ENCODE measurements around the gene TC2N. TPM values are rescaled to one million over a fixed set of nuclear protein-coding genes. Genes with fewer than 3 reads are reported as not detected.

The TC2N gene
- 1.0 and 1.5 TPM in 2 replicates for total RNA-seq

GRCh38 chr14:91867316-91867988 lies at the start of gene TC2N:
Gene TC2N (minus strand): TSS chr14:91867536. CDS start chr14:91813769, 53,767 bp downstream.

GRCh38 chr14:91731986-91732385 lies 135.3 kb downstream of the TC2N start, which contains the start of gene CATSPERB:
Gene CATSPERB (minus strand): TSS chr14:91732086. CDS start chr14:91729479, 2,607 bp downstream.

Other genes starting within 250 kb of the TC2N start
- not detected in 2 replicates for gene CATSPERB, start 135.4 kb downstream of the TC2N start, total RNA-seq
- 169 and 544 TPM in 2 replicates for gene FBLN5, start 80.2 kb upstream of the TC2N start, total RNA-seq
- 13.3 and 14.0 TPM in 2 replicates for gene TRIP11, start 172.5 kb upstream of the TC2N start, total RNA-seq
- 12.8 and 18.8 TPM in 2 replicates for gene ATXN3, start 239.0 kb upstream of the TC2N start, total RNA-seq

Measured in pericardium fibroblast (primary cell).